Melanocyte of skin (primary cell): Measurements from ENCODE around the gene SPI1. TPM values are rescaled to one million over a fixed set of nuclear protein-coding genes. Genes with fewer than 3 reads are reported as not detected.

Experiments
- small RNA-seq, 2 donors: library from RNA; depleted of rRNA; stranded (forward); fragments of <200 nt; gene quantifications; one replicate each; pipeline ENCODE3, GENCODE V24; 2012
- total RNA-seq, 2 donors: library from RNA; depleted of rRNA; stranded (reverse); fragments of >200 nt; gene quantifications; 2 replicates each; pipeline ENCODE4 v1.2.3, GENCODE V29; 2012

Gene SPI1
- total RNA-seq: not detected

GRCh38 chr11:47378010-47378835, at the start of gene SPI1:
Gene SPI1, minus strand, starts transcription at chr11:47378547. Its CDS starts 194 bp downstream, at chr11:47378353.

GRCh38 chr11:47426062-47426956, 48.0 kb upstream of the SPI1 start, which contains the start of gene PSMC3:
Gene PSMC3, minus strand, starts transcription at chr11:47426439. Its CDS starts 160 bp downstream, at chr11:47426279.

GRCh38 chr11:47407746-47408590, 29.6 kb upstream of the SPI1 start, which contains the start of gene SLC39A13:
Gene SLC39A13, plus strand, starts transcription at chr11:47408590. Its CDS starts 1,505 bp downstream, at chr11:47410095.

GRCh38 chr11:47352556-47352955, 25.8 kb downstream of the SPI1 start, which contains the start of gene MYBPC3:
Gene MYBPC3, minus strand, starts transcription at chr11:47352702. Its CDS starts 55 bp downstream, at chr11:47352647.

Small RNA genes lying within 50 kb of the gene (small RNA-seq; reads per million reads assigned to genes)
- gene MIR4487: 0 reads per million in 2 donors

Other genes with a start within 250 kb of the SPI1 start
- 100 to 1,000 TPM; 112 to 142 TPM for gene ARFGAP2, start 201.7 kb downstream of the SPI1 start, total RNA-seq
- 10 to 100 TPM; 17.6 to 28.6 TPM for gene PACSIN3, start 192.1 kb downstream of the SPI1 start, total RNA-seq
- gene DDB2, start 163.6 kb downstream of the SPI1 start, total RNA-seq: 10 to 100 TPM; 57.8 to 64.9 TPM
- 10 to 100 TPM; 42.0 to 47.8 TPM for gene ACP2, start 129.7 kb downstream of the SPI1 start, total RNA-seq
- gene NR1H3, start 120.6 kb downstream of the SPI1 start, total RNA-seq: 10 to 100 TPM; 11.4 to 18.6 TPM
- gene MADD, start 108.4 kb downstream of the SPI1 start, total RNA-seq: 10 to 100 TPM; 21.0 to 22.7 TPM
- gene MYBPC3, start 25.8 kb downstream of the SPI1 start, total RNA-seq: not detected
- 10 to 100 TPM; 40.6 to 48.2 TPM for gene SLC39A13, start 30.0 kb upstream of the SPI1 start, total RNA-seq
- gene PSMC3, start 47.9 kb upstream of the SPI1 start, total RNA-seq: 100 to 1,000 TPM; 133 to 208 TPM
- gene RAPSN, start 70.6 kb upstream of the SPI1 start, total RNA-seq: not detected
- 100 to 1,000 TPM in 1 of 2 donors, 10 to 100 TPM in 1; 67.1 to 102 TPM for gene CELF1, start 174.6 kb upstream of the SPI1 start, total RNA-seq
- 10 to 100 TPM; 74.3 to 78.3 TPM for gene PTPMT1, start 187.1 kb upstream of the SPI1 start, total RNA-seq
- 10 to 100 TPM; 19.3 to 21.0 TPM for gene KBTBD4, start 200.4 kb upstream of the SPI1 start, total RNA-seq
- gene NDUFS3, start 200.5 kb upstream of the SPI1 start, total RNA-seq: 10 to 100 TPM; 80.2 to 99.2 TPM
- gene FAM180B, start 208.1 kb upstream of the SPI1 start, total RNA-seq: not detected
- gene C1QTNF4, start 215.9 kb upstream of the SPI1 start, total RNA-seq: under 1 TPM; under 0.01 to 0.33 TPM